Measurements from ENCODE around the gene FBXL14.

- TF ChIP-seq CTCF (conservative IDR thresholded peaks at IDR 0.05 in 1 of 2, IDR thresholded peaks at IDR 0.05 in 1 of 2; ENCODE audit: extremely low read depth in 1 of 2, insufficient read depth in 1 of 2, low read depth in 1 of 2, low read length in 2 of 2) (no peak), EZH2 (IDR thresholded peaks at IDR 0.05; ENCODE audit: borderline replicate concordance, low read length) (no peak)
These were observed 713 bp upstream of the FBXL14 start for GRCh38 chr12:1595026-1595561.
